ENCODE measurements around the gene HDDC3. TPM values are rescaled to one million over a fixed set of nuclear protein-coding genes. Genes with fewer than 3 reads are reported as not detected.

The HDDC3 gene, protein sequence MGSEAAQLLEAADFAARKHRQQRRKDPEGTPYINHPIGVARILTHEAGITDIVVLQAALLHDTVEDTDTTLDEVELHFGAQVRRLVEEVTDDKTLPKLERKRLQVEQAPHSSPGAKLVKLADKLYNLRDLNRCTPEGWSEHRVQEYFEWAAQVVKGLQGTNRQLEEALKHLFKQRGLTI
- 10 to 100 TPM; 22.9 to 26.2 TPM for total RNA-seq

DNA sequence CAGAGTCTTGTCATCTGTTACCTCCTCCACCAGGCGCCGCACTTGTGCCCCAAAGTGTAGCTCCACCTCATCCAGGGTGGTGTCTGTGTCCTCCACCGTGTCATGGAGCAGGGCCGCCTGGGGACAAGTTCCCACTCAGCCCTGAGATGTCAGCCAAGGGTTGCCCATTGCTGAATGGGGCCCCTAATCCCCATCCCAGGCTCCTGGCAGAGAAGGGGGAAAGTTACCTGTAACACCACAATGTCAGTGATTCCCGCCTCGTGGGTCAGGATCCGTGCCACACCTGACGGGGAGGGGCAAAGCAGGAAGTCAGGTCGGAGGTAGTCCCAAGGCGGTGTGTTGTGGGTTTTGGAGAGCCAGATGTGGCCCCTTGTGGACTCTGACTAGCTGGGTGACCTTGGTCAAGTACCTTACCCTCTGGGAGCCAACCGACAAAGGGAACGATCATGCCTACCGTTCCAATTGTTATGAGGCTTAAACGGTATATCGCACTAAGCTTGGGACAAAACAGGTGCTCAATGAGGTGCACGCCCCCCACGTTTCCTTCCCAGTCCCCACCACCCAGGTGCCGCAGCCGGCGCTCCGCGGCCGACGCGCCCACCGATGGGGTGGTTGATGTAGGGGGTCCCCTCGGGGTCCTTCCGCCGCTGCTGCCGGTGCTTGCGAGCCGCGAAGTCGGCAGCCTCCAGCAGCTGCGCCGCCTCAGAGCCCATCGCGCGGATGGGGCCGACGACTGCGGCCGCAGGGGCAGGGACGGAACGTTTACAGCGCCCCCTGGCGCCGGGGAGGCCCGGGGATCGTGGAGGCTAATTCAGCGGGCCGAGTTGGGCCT is at the start of gene HDDC3:
Gene HDDC3, minus strand, starts transcription at position 722 of the 832 bp plus-strand sequence. Its CDS starts 9 bp downstream, at position 713.
- H3K4me3 Mint-ChIP-seq: peak within 1 kb of the TSS; percentile 98
- H3K9me3 Mint-ChIP-seq: no peaks in the 10 kb centered on the region
- ChIA-PET CTCF (interaction anchor here (0.6 to 9.8 kb wide), 81 partner anchors 8 to 829 kb away, joined by 3 to 140 read pairs (median 4); partner anchors contain the start of genes BLM, FURIN, IDH2 and MAN2A2), POLR2A (interaction anchor here (0.9 kb wide), 1 partner anchor 29 kb away, joined by 4 read pairs; the partner anchor contains the start of gene MAN2A2)
- peaks cover 64% of the 10 kb centered on the region for H3K4me1 Mint-ChIP-seq
- no peaks in the 10 kb centered on the region for H3K27me3 Mint-ChIP-seq
- H3K27ac Mint-ChIP-seq: peak within 1 kb of the TSS; percentile 100
- peaks cover 16% of the 10 kb centered on the region for H3K36me3 Mint-ChIP-seq (ENCODE audit: low read depth)
- peak; percentile 93 for DNase-seq

DNA sequence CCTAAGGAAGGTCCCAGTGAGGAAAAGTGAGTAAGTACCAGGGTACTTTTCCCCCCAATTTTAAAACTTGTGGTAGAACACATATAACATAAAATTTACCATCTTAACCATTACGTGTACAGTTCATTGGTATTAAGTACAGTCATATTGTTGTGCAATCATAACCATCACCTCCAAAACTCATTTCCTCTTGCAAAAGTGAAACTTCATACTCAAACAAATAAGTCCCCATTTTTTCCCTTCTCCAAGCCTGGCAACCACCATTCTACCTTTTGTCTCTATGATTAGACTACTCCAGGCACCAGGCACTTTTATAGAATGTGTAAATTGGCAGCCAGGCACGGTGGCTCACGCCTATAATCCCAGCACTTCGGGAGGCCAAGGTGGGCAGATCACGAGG is 49.8 kb upstream of the HDDC3 start:
- ChIA-PET CTCF (interaction anchor here (0.5 kb wide), 1 partner anchor 697 kb away, joined by 3 read pairs; no protein-coding TSS in a partner anchor), POLR2A (interaction anchor here (0.7 to 1.2 kb wide), 2 partner anchors 12 to 47 kb away, joined by 3 to 4 read pairs; partner anchors contain the start of gene PRC1)
- peaks cover 41% of the 10 kb centered on the region for H3K4me1 Mint-ChIP-seq
- H3K4me3 Mint-ChIP-seq: no peak overlapping the region
- H3K27ac Mint-ChIP-seq: peak overlapping the region; percentile 51
- DNase-seq: no peak
- H3K36me3 Mint-ChIP-seq (ENCODE audit: low read depth): peaks cover 77% of the 10 kb centered on the region
- no peaks in the 10 kb centered on the region for H3K27me3 Mint-ChIP-seq
- H3K9me3 Mint-ChIP-seq: no peaks in the 10 kb centered on the region

DNA sequence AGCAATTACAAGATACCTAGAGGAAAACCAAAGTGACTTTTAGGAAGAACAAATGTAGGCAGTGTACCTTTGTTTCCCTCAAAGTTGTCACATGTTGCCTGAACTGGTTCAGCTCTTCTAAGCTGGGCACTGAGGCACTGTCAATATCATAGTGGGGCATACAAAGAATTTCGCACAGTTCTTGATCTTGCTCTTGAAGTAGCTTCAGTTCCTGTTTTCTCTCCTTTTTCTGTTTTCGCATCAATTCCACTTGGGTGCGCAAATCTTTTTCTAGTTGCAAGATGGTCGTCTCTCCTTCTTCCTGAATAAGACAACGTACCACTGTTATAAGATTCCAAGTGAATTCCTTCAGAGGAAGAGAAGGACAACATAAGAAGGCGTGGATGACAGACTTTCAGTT is 49.3 kb upstream of the HDDC3 start:
- H3K4me1 Mint-ChIP-seq: peaks cover 39% of the 10 kb centered on the region
- no peak overlapping the region for H3K4me3 Mint-ChIP-seq
- H3K27ac Mint-ChIP-seq: no peak overlapping the region
- H3K9me3 Mint-ChIP-seq: no peaks in the 10 kb centered on the region
- CTCF ChIA-PET: interaction anchor here (0.8 to 1.5 kb wide), 2 partner anchors 24 to 49 kb away, joined by 5 read pairs; partner anchors contain the start of gene HDDC3
- no peaks in the 10 kb centered on the region for H3K27me3 Mint-ChIP-seq
- POLR2A ChIA-PET: no interaction called here
- H3K36me3 Mint-ChIP-seq (ENCODE audit: low read depth): peaks cover 77% of the 10 kb centered on the region
- no peak for DNase-seq

DNA sequence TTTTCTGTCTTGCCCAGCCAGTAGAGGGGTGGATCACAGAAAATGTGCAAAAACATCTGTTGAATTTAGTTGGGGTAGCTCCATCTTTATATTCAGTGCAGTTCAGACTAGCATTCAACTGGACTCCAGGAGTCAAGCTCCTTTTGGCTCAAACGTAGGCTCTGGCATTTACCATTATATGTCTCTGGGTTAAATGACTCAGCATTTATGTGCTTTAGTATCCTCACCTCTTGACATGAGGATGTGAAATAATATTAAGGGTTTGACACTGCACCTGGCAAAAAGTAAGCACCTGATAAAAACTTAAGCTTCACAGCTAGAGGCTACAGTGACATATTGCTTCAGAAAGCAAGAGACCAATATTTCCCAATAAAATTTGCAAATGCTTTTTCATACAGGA is 47.2 kb upstream of the HDDC3 start:
- Mint-ChIP-seq H3K9me3 (no peaks in the 10 kb centered on the region), H3K27ac (peak overlapping the region; percentile 44), H3K27me3 (no peaks in the 10 kb centered on the region), H3K36me3 (ENCODE audit: low read depth) (peaks cover 81% of the 10 kb centered on the region), H3K4me3 (no peak overlapping the region), H3K4me1 (peaks cover 28% of the 10 kb centered on the region)
- POLR2A ChIA-PET: no interaction called here
- CTCF ChIA-PET: interaction anchor here (0.7 to 2.0 kb wide), 6 partner anchors 12 to 48 kb away, joined by 3 to 10 read pairs (median 4); no protein-coding TSS in a partner anchor
- no peak for DNase-seq

DNA sequence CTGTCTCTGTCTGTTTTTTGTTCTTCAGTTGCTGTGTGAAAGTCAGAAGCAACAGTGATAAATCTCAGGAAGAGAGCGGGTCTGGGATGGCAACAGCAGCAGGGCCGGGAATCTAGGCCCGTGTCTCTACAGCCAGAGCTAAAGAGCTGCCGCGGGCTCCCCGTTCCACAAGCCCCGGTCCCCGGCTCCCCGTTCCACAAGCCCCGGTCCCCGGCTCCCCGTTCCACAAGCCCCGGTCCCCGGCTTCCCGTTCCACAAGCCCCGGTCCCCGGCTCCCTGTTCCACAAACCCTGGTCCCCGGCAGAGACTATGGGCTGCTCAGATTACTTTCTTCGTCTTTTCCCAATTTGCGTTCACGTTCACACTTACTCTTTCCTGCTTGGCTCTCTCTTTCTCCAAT is 41.9 kb upstream of the HDDC3 start:
- Mint-ChIP-seq H3K36me3 (ENCODE audit: low read depth) (peaks cover 61% of the 10 kb centered on the region), H3K4me1 (peaks cover 2% of the 10 kb centered on the region), H3K9me3 (no peaks in the 10 kb centered on the region), H3K27me3 (no peaks in the 10 kb centered on the region), H3K4me3 (no peak overlapping the region), H3K27ac (no peak overlapping the region)
- ChIA-PET CTCF (interaction anchor here (0.9 kb wide), 1 partner anchor 11 kb away, joined by 3 read pairs; no protein-coding TSS in a partner anchor), POLR2A (no interaction called here)
- DNase-seq: no peak

DNA sequence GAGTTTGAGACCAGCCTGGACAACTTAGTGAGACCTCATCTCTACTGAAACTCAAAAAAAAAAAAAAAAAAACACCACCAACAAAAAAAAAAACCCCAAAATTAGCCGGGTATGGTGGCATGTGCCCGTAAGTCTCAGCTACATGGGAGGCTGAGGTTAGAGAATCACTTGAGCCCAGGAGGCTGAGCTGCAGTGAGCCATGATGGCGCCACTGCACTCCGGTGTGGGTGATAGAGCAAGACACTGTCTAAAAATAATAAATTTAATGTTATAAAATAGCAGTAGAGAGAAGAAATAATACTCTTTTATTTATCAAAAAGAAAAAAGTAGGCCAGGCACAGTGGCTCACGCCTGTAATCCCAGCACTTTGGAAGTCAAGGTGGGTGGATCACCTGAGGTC is 39.8 kb upstream of the HDDC3 start:
- H3K9me3 Mint-ChIP-seq: no peaks in the 10 kb centered on the region
- H3K27ac Mint-ChIP-seq: no peak overlapping the region
- DNase-seq: no peak
- H3K4me1 Mint-ChIP-seq: no peaks in the 10 kb centered on the region
- H3K27me3 Mint-ChIP-seq: no peaks in the 10 kb centered on the region
- ChIA-PET POLR2A (interaction anchor here (0.7 kb wide), 1 partner anchor 16 kb away, joined by 4 read pairs; no protein-coding TSS in a partner anchor), CTCF (interaction anchor here (1.4 kb wide), 1 partner anchor 39 kb away, joined by 4 read pairs; no protein-coding TSS in a partner anchor)
- H3K36me3 Mint-ChIP-seq (ENCODE audit: low read depth): peaks cover 66% of the 10 kb centered on the region
- H3K4me3 Mint-ChIP-seq: no peak overlapping the region

DNA sequence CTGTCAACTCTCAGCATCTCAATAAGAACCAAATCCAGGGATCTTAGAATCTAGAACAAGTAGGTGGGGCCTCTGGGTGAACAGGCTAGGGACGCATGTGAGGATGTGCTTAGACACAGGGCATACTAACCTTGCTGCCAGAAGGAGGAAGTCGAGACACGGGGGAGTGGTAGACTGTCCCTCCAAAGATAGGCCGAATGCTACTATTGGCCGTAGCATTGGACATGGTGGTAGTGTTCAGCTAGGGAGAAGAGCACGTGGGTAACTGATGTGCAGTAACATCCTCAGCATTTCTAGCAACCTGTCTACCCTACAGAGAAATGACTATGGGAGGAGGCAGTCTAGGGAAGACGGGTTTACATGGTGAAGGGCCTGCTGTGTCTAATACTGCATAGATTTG is 37.9 kb upstream of the HDDC3 start:
- no peaks in the 10 kb centered on the region for H3K27me3 Mint-ChIP-seq
- no peak for DNase-seq
- H3K4me3 Mint-ChIP-seq: no peak overlapping the region
- ChIA-PET POLR2A (no interaction called here), CTCF (interaction anchor here (1.1 to 3.2 kb wide), 3 partner anchors 9 to 38 kb away, joined by 3 to 9 read pairs (median 5); partner anchors contain the start of gene HDDC3)
- peaks cover 68% of the 10 kb centered on the region for H3K36me3 Mint-ChIP-seq (ENCODE audit: low read depth)
- H3K4me1 Mint-ChIP-seq: no peaks in the 10 kb centered on the region
- H3K9me3 Mint-ChIP-seq: no peaks in the 10 kb centered on the region
- no peak overlapping the region for H3K27ac Mint-ChIP-seq

DNA sequence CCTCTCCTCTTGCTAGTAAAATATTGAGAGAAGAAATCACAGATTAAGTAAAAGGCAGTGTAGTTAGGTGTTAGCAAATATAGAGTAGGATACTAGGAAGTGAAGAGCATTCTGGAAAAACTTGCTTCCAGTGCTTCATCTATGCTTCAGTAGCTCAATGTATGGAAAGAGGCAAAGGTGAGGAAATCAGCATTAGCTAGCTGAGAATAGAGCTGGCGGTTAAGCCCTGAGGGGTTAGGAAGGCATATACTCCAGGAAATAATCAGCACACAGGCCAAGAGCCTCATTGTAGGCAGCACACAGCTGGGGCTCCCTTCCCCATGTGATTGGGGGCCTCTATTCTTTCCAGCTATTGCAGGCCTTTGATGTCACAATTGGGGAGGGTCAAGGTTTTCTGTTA is 36.1 kb upstream of the HDDC3 start:
- Mint-ChIP-seq H3K27me3 (no peaks in the 10 kb centered on the region), H3K4me3 (no peak overlapping the region), H3K36me3 (ENCODE audit: low read depth) (peaks cover 59% of the 10 kb centered on the region), H3K27ac (no peak overlapping the region), H3K4me1 (no peaks in the 10 kb centered on the region), H3K9me3 (no peaks in the 10 kb centered on the region)
- ChIA-PET CTCF (interaction anchor here (0.8 to 3.2 kb wide), 5 partner anchors 8 to 36 kb away, joined by 3 to 9 read pairs (median 4); partner anchors contain the start of genes HDDC3 and UNC45A), POLR2A (no interaction called here)
- no peak for DNase-seq

DNA sequence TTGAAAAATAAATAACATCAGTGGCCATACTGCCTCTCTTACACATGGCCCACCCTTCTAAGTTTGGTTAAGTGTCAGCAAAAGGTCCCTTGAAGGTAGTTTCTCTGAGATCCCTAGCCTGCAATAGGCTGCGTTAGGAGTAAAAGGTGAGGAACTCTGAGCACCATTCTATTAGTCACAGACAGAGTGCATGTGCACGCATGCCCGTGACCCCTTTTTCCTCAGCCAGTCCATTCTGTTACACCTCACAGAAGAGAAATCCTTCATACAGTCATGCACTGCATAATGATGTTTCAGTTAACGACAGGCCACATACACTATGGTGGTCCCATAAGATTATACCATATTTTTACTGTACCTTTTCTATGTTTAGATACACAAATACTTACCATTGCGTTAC is 34.9 kb upstream of the HDDC3 start:
- no peak overlapping the region for H3K4me3 Mint-ChIP-seq
- POLR2A ChIA-PET: no interaction called here
- H3K27me3 Mint-ChIP-seq: no peaks in the 10 kb centered on the region
- no peak for DNase-seq
- peaks cover 58% of the 10 kb centered on the region for H3K36me3 Mint-ChIP-seq (ENCODE audit: low read depth)
- CTCF ChIA-PET: interaction anchor here (1.0 to 3.2 kb wide), 4 partner anchors 9 to 35 kb away, joined by 3 to 9 read pairs (median 6); partner anchors contain the start of genes HDDC3 and RCCD1
- no peak overlapping the region for H3K27ac Mint-ChIP-seq
- no peaks in the 10 kb centered on the region for H3K4me1 Mint-ChIP-seq
- no peaks in the 10 kb centered on the region for H3K9me3 Mint-ChIP-seq

DNA sequence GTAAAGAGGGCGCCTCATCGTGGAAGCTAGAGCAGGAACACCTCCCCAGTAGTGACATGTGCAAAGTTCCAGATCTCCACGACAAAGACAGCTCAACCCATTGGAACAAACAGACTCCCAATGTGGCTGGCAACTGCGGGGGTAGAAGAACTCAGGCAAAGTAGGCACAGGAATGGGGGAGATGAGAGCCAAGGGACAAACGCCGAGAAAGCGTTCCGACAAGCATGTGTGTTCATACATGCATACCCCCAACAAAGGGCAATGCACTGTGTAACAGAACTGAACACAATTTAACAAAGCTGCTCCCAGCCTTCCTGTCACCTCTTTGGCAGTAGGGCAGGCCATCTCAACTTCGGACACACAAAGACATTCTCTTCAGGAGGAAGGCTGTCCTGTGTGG is 33.9 kb upstream of the HDDC3 start:
- Mint-ChIP-seq H3K27ac (peak overlapping the region; percentile 44), H3K36me3 (ENCODE audit: low read depth) (peaks cover 64% of the 10 kb centered on the region), H3K27me3 (no peaks in the 10 kb centered on the region)

DNA sequence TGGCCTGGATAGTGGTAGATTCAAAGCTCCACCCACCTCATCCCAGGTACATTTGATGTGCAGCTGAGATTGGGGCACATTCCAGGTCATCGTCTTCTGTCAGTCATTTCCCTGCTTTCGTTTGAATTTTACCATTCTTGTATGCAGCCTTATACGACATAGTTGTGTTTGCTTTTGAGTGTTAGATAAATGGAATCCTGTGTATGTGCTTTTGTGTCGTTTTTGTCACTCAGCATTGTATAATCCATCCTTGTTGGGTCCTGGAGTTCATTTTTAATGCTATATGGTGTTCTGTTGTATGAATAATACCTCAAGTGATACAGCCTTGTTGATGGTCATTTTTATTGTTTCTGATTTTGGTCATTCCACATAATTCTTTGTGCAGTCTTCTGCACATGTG is 29.7 kb upstream of the HDDC3 start:
- POLR2A ChIA-PET: no interaction called here
- Mint-ChIP-seq H3K27ac (no peak overlapping the region), H3K4me1 (peaks cover 7% of the 10 kb centered on the region), H3K4me3 (no peak overlapping the region), H3K27me3 (no peaks in the 10 kb centered on the region), H3K36me3 (ENCODE audit: low read depth) (peaks cover 52% of the 10 kb centered on the region), H3K9me3 (no peaks in the 10 kb centered on the region)
- CTCF ChIA-PET: interaction anchor here (1.0 to 2.5 kb wide), 2 partner anchors 8 to 17 kb away, joined by 3 to 10 read pairs; no protein-coding TSS in a partner anchor
- DNase-seq: no peak

More for the DNA sequence above, 33.9 kb upstream of the HDDC3 start:
- Mint-ChIP-seq H3K4me3 (no peak overlapping the region), H3K4me1 (no peaks in the 10 kb centered on the region), H3K9me3 (no peaks in the 10 kb centered on the region)
- DNase-seq: no peak
- ChIA-PET POLR2A (no interaction called here), CTCF (interaction anchor here (0.9 to 1.4 kb wide), 5 partner anchors 9 to 34 kb away, joined by 3 to 7 read pairs (median 3); partner anchors contain the start of genes HDDC3 and RCCD1)

DNA sequence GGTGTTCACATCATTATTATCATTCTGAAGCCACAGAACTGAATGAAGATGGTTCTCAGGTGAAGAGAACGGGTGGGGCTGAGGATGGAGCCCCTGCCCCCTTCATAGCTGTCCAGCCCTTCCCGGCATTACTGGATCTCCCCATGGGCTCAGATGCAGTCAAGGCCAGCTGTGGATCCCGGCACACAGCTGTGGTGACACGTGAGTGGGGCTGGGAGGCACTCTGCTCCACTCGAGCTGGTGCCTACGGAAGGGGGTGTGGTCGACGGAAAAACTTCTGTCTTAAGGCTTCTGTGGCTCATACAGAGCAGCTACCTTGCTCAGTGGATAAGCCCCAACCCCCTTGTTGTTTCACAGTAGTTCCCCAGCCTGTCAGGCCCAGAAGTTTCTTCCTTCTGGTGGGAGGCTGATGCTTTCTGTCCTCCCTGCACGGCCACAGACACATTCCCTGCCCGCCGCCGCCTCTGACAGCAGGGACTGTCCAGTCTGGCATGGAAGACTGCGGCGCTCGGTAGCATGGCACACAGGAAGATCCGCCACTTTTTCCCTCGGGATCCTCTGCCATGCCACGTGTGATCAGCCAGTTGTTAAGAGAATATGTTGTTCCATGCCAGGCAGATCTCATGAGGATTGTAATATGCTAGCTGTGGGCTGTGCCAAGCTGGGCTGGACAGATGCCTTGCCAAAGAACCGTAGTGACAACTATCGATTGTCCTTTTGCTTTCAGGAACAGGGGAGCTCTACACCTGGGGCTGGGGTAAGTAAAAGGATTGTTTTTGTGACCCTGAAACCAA is 28.1 kb upstream of the HDDC3 start:
- CTCF ChIA-PET: interaction anchor here (0.5 to 10.1 kb wide), 5 partner anchors 8 to 27 kb away, joined by 3 to 140 read pairs (median 3); partner anchors contain the start of genes HDDC3 and UNC45A
- POLR2A ChIA-PET: no interaction called here
- Mint-ChIP-seq H3K27ac (peak overlapping the region; percentile 43), H3K27me3 (no peaks in the 10 kb centered on the region), H3K36me3 (ENCODE audit: low read depth) (peaks cover 50% of the 10 kb centered on the region), H3K9me3 (no peaks in the 10 kb centered on the region), H3K4me1 (peaks cover 16% of the 10 kb centered on the region), H3K4me3 (no peak overlapping the region)
- no peak for DNase-seq

All from activated CD4-positive, alpha-beta T cell treated with anti-CD3 and anti-CD28 coated beads, Interleukin-2, amount 10 ng/mL, durations not matched to agents 7 days and 5 days (primary cell).